Kidney (tissue), 14 donors: ENCODE measurements around the gene MEGF11. TPM values are rescaled to one million over a fixed set of nuclear protein-coding genes. Genes with fewer than 3 reads are reported as not detected.

Source experiments
- DNase-seq, 5 donors: peaks; one replicate each; pipeline ENCODE4 v3.0.0-alpha.2; 2013 to 2020
- FAIRE-seq: peaks from 2 replicates; lab custom pipeline; 2012; peaks lifted over from hg19 to GRCh38; lab: Jason Lieb, UNC
- H3K27ac ChIP-seq, 2 donors: one replicate each; pipeline ENCODE4 v1.7.0; 2013; ENCODE audit warnings: low read depth in 2 of 2, low read length in 2 of 2, inconsistent platforms in 1 of 2
- H3K27me3 ChIP-seq: one replicate; pipeline ENCODE4 v1.7.1; 2013; ENCODE audit warnings: low read length, inconsistent platforms; ENCODE audit not compliant: control insufficient read depth, insufficient read depth
- H3K36me3 ChIP-seq, 3 donors: one replicate each; pipeline versions ENCODE4 v1.7.0 to v1.7.1; 2013; ENCODE audit warnings: low read length in 3 of 3, control low read depth in 1 of 3, inconsistent platforms in 1 of 3; ENCODE audit not compliant: insufficient read depth in 3 of 3, control insufficient read depth in 2 of 3
- H3K4me1 ChIP-seq, 3 donors: one replicate each; pipeline versions ENCODE4 v1.7.0 to v1.7.1; 2013; ENCODE audit warnings: low read length in 3 of 3, inconsistent platforms in 1 of 3, low read depth in 1 of 3; ENCODE audit not compliant: control insufficient read depth in 2 of 3, insufficient read depth in 2 of 3
- H3K4me3 ChIP-seq, 3 donors: one replicate each; pipeline versions ENCODE4 v1.7.0 to v1.8.1; 2013; ENCODE audit warnings: low read length in 3 of 3, control low read depth in 1 of 3, inconsistent platforms in 1 of 3
- H3K9ac ChIP-seq, 3 donors: one replicate each; pipeline versions ENCODE4 v1.7.0 to v1.7.1; 2013; ENCODE audit warnings: low read length in 3 of 3, control low read depth in 1 of 3, inconsistent platforms in 1 of 3
- H3K9me3 ChIP-seq, 3 donors: one replicate each; pipeline versions ENCODE4 v1.7.0 to v1.7.1; 2013; ENCODE audit warnings: low read length in 3 of 3, control low read depth in 1 of 3, inconsistent platforms in 1 of 3; ENCODE audit not compliant: control insufficient read depth in 2 of 3, insufficient read depth in 1 of 3
- CTCF ChIP-seq: IDR thresholded peaks from 3 replicates; pipeline ENCODE4 v1.5.1; 2012; ENCODE audit warnings: mild to moderate bottlenecking, moderate library complexity, borderline replicate concordance; ENCODE audit not compliant: insufficient read depth; ENCODE audit errors: extremely low read depth
- intact Hi-C: fragments of 100-400 bp; cut with DNase I; formaldehyde crosslinking; loops from one replicate; pipeline ENCODE4 v1.11.1; 2022
- polyA plus RNA-seq: library from polyadenylated mRNA; stranded (reverse); fragments of 350-450 nt; fragmentation: Illumina TruSeq; extraction: RNeasy Lipid Tissue Mini Kit (QIAGEN cat#74804); gene quantifications from one replicate; pipeline ENCODE4 v1.2.3, GENCODE V29; 2014; ENCODE audit warnings: low read depth, low replicate concordance; ENCODE audit not compliant: insufficient read depth
- total RNA-seq: library from RNA; stranded (reverse); fragmentation: NEBNext Ultra II Directional; extraction: Animal tissue kit (Norgen Biotek cat#: 25700); gene quantifications from one replicate; pipeline ENCODE4 v1.2.1, GENCODE V29; 2021
- donor health status: control.
- donor health status: control.
- donor health status: control.
- donor health status: control.
- donor health status: control.
- donor health status: DM: yes; HTN: yes; CAD: no.
- donor health status: Normal renal cell carcinoma (clear cell type).

Gene MEGF11
- total and polyA plus RNA-seq, 2 donors from 2014 or later, result 10.4 to 41.8 TPM

GRCh38 chr15:65867244-65867643 is 386.3 kb downstream of the MEGF11 start:
- Histone ChIP-seq H3K4me3 (no peak overlapping the region), H3K36me3 (no peaks in the 10 kb centered on the region), H3K27ac (no peak overlapping the region), H3K27me3 (no peaks in the 10 kb centered on the region), H3K9ac (no peak overlapping the region), H3K4me1 (peaks cover 0 to 4% (median 0%) of the 10 kb centered on the region in 3 donors), H3K9me3 (no peaks in the 10 kb centered on the region)
- intact Hi-C loops, result no loop called here
- DNase-seq (no peak), FAIRE-seq (no peak)
- TF ChIP-seq CTCF, result no peak

GRCh38 chr15:65863106-65863505 is 390.4 kb downstream of the MEGF11 start:
- FAIRE-seq (no peak), DNase-seq (no peak)
- no peak overlapping the region for H3K4me3 ChIP-seq
- no peaks in the 10 kb centered on the region for H3K4me1 ChIP-seq
- no peak overlapping the region for H3K27ac ChIP-seq
- intact Hi-C loops, result no loop called here
- H3K9ac ChIP-seq, result no peak overlapping the region
- H3K27me3 ChIP-seq, result no peaks in the 10 kb centered on the region
- no peaks in the 10 kb centered on the region for H3K36me3 ChIP-seq
- no peaks in the 10 kb centered on the region for H3K9me3 ChIP-seq
- no peak for TF ChIP-seq CTCF

GRCh38 chr15:65862682-65863081 is 390.9 kb downstream of the MEGF11 start:
- H3K9me3 ChIP-seq, result no peaks in the 10 kb centered on the region
- peak; percentile 30 for TF ChIP-seq CTCF
- FAIRE-seq (no peak), DNase-seq (peak in 2 of 5 donors; percentile 35 to 40)
- intact Hi-C loops, result no loop called here
- no peak overlapping the region for H3K27ac ChIP-seq
- H3K4me1 ChIP-seq, result peaks cover 0 to 2% (median 0%) of the 10 kb centered on the region in 3 donors
- H3K36me3 ChIP-seq, result no peaks in the 10 kb centered on the region
- H3K27me3 ChIP-seq, result no peaks in the 10 kb centered on the region
- H3K9ac ChIP-seq, result no peak overlapping the region
- H3K4me3 ChIP-seq, result no peak overlapping the region
